GM12891 (cell line): Measurements from ENCODE around the gene AUP1.

ENCODE experiments used
- POLR2A ChIP-seq: IDR thresholded peaks from 2 replicates; pipeline ENCODE4 v1.6.1; 2011; ENCODE audit warnings: low read depth, low read length, control low read depth
- POLR2AphosphoS5 ChIP-seq: IDR thresholded peaks from 2 replicates; pipeline ENCODE4 v1.6.1; 2011; ENCODE audit warnings: low read depth, low read length, control low read depth
- SPI1 ChIP-seq: IDR thresholded peaks from 2 replicates; pipeline ENCODE4 v1.6.1; 2011; ENCODE audit warnings: low read depth, low read length, control low read depth
- TAF1 ChIP-seq: IDR thresholded peaks from 2 replicates; pipeline ENCODE4 v1.6.1; 2011; ENCODE audit warnings: low read depth, low read length, control low read depth

GRCh38 chr2:74532222-74532621, 2.7 kb upstream of the AUP1 start:
- TF ChIP-seq POLR2AphosphoS5 (no peak), POLR2A (no peak), TAF1 (no peak), SPI1 (no peak)
